ENCODE results near the gene CREBL2.
A peak's percentile ranks its signal among the peaks of the same experiment; 100 is the strongest.
"Not testable (repeated sequence)": the region's sequence is repeated elsewhere in the genome, so short reads cannot be mapped to it uniquely, and the experiment has no call there.

The CREBL2 gene

DNA sequence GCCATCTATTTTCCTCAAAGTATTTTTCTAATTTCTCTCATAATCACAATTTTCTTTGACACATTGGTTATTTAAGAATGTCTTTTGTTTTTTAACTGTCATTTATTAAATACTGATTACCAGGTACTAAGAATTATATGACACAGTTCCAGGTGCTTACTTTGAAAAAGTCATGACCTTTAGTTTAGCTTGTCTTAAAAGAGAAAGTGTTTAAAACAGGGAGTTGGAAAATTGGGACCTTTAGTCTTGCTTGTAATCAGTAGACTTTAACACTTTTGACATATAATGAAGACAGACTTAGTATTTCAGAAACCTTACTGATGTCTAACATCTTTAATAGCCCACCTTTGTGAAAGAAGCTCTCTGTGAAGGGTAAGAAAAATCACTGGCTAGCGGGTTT lies 19.2 kb downstream of the CREBL2 start:
- no peak for DNase-seq

DNA sequence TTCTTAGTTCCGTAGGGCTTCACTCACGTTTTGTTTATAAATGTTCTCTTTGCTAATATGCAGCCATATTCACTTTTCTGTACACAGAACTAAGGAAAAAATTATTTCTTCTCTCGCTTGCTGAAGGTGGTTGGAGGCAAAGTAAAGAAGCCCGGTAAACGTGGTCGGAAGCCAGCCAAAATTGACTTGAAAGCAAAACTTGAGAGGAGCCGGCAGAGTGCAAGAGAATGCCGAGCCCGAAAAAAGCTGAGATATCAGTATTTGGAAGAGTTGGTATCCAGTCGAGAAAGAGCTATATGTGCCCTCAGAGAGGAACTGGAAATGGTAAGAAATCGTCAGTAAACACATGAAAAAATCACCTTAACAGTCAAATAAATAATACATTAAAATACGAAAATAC lies 24.0 kb downstream of the CREBL2 start:
- no peak for DNase-seq

DNA sequence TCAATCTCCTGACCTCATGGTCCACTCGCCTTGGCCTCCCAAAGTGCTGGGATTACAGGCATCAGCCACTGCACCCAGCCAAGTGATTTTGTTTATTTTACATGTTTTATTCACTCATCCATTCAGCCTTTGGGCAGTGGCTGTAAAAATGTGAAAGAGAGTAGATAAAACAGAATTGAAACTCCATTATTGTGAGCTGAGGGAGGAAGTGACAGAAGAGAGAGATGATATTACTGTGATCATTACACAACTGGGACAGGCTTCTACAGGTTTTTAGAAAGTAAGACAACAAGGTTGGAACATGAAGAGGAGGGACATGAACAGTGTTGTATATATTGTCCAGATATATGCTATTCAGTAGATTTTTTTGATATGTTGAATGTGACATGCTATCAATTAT lies 25.0 kb downstream of the CREBL2 start:
- DNase-seq, result no peak

DNA sequence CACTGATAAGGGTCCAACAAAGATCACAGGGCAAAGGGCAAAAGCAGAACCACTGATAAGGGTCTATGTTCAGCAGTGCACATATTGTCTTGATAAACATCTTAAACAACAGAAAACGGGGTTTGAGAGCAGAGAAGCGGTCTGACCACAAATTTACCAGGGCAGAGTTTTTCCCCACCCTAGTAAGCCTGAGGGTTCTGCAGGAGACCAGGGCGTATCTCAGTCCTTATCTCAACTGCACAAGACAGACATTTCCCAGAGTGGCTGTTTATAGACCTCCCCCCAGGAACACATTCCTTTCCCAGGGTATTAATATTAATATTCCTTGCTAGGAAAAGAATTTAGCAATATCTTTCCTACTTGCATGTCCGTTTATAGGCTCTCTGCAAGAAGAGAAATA lies 28.3 kb downstream of the CREBL2 start:
- DNase-seq, result not testable (repeated sequence)

DNA sequence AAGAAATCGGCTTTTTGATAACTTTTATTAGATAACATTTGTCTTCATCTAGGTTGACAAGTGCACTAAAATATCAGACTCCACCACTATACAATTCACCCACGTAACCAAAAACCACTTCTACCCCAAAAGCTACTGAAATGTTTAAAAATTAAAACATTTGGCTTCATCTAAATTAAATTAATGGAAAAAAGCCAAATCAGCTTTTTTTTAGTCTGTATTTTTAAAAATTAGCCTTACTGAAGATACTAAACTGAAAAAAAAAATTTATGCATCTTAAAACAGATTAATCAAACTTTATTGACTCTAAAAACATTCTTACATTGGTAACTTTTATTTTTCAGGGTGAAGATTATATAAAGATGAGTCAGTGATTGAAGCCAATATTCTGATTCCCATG lies 30.0 kb downstream of the CREBL2 start:
- no peak for DNase-seq

DNA sequence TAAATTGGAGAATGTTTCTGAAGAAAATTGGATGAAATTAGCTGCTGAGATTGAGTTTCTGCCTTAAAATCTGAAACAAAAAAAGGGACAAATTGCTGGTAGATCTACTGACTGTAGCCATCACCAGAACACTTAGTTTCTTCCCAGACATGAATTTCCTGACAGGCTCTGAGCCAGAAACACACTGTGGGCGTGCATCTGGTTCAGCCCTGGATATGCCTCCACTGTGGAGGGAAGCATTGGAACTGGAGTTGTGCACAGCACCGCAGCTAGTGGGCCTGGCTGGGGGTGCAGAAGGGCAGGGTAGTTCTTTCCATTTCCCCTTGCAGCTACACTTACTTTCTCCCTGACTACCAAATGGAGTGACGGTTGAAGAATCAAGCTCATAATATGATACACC lies 31.2 kb downstream of the CREBL2 start:
- peak in 22 of 58 donors; percentile 4 to 65 (median 22) for DNase-seq

DNA sequence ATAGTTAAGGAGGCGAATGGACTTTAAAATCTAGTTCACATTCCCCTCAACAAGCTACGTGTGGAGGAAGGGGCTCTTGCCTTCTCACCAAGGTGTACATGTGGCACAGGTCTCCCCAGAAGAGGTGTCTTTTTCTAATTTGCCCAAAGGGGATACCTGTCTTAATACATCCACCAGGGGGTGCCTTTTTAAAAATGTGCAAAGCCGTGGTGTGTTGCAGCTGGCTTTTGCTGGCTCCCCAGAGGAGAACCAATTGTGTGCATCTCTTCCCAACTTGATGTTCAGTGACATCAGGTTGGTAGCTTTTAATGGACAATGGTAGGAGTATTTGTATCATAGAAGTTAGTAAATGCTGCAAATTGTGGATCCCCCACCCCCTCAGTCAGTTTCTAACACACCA lies 33.8 kb downstream of the CREBL2 start:
- DNase-seq, result no peak

DNA sequence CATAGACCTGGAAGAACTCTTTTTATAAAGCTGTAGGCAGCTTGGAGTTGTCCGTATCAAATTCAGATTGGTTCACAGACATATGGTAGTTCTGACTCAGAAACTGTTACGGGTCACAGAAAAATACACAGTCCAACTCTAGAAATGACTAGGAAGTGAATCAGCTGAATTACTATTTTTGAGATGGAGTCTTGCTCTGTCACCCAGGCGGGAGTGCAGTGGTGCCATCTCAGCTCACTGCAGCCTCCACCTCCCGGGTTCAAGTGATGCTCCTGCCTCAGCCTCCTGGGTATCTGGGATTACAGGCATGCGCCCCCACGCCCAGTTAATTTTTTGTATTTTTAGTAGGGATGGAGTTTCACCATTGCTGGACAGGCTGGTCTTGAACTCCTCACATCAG lies 34.3 kb downstream of the CREBL2 start:
- DNase-seq, result not testable (repeated sequence)

DNA sequence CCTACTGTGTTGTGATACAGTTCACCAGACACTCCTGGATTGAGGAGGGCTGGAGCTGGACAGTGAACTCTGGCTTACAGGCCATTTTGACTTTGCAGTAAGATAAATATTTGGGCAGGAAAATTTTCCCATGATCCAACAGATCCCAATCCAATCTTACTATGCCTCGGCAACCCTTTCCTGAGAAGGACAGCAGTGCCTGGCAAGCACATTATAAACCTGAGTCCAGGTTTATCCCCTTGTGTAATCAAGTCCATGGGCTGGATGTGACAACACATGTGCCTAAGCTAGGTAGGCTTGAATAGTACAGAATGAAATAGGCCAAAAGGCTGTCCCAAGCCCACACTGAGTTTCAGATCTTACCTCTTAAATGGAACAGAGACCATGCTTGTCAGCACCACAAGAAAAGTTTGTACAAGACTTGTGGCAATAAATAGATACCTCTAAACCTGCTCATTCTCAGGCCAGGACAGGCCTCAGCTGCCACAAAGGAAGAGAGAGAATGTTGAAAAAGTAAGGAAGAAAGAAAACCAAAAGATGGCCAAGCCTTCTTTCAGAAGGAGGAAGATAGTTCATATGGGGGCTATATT lies 34.9 kb downstream of the CREBL2 start:
- DNase-seq, result no peak

DNA sequence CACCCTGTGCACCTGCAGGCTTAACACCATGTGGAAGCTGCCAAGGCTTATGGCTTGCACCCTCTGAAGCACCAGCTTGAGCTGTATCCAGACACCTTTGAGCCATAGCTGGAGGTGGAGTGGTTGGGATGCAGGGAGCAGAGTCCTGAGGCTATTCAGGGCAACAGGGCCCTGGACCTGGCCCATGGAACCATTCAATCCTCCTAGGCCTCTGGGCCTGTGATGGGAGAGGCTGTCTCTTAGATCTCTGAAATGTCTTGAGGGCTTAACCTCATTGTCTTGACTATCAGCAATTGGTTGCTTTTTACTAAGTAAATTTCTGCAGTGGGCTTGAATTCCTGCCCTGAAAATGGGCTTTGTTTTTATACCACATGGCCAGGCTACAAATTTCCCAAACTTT lies 36.6 kb downstream of the CREBL2 start:
- DNase-seq, result no peak

DNA sequence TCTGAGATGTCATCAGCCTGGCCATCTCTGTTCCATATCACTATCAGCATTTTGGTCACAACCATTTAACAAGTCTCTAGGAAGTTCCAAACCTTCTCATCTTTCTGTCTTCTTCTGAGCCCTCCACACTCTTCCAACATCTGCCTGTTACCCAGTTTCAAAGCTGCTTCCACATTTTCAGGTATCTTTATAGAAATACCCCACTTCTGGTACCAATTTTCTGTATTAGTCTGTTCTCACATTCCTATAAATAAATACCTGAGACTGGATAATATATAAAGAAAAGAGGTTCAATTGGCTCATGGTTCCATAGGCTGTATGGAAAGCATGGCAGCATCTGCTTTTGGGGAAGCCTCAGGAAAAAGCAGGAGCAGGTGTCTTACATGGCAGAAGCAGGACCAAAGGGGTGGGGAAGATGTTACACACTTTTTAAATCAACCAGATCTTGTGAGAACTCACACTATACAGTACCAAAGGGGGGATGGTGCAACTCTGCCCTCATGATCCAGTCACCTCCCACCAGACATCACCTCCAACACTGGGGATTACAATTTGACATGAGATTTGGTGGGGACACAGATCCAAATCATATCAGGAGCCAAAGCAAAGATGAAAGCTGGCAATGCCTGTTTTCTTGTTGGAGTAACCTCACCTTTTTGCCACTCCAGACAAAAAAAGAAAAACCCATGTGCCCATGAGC lies 37.4 kb downstream of the CREBL2 start:
- DNase-seq, result no peak

DNA sequence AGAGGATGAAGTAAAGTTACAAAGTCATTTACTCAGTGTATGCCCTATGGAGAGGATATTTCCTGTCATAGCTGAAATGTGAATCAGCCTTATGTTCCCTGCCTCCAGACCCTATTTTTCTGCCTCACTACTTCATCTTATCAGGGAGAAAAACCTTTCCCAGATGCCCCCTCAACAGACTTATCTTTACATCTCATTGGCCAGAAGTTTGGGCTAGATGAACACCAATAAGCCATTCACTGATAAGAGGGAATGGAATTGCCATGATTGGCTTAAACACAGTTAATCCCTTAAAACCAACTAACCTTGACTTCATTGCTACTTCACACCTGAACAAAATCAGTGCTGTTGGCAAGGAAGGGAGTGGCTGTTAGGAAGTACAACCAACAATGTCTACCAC lies 40.1 kb downstream of the CREBL2 start:
- no peak for DNase-seq

DNA sequence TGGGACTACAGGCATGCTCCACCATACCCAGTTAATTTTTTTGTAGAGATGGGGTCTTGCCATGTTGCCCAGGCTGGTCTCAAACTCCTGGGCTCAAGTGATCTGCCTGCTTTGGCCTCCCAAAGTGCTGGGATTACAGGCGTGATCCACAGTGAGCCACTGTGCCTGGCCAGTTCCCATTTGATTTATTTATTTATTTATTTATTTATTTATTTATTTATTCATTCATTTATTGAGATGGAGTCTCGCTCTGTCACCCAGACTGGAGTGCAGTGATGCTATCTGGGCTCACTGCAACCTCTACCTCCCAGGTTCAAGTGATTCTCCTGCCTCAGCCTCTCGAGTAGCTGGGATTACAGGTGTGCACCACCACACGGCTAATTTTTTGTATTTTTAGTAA lies 41.0 kb downstream of the CREBL2 start:
- DNase-seq, result not testable (repeated sequence)

DNA sequence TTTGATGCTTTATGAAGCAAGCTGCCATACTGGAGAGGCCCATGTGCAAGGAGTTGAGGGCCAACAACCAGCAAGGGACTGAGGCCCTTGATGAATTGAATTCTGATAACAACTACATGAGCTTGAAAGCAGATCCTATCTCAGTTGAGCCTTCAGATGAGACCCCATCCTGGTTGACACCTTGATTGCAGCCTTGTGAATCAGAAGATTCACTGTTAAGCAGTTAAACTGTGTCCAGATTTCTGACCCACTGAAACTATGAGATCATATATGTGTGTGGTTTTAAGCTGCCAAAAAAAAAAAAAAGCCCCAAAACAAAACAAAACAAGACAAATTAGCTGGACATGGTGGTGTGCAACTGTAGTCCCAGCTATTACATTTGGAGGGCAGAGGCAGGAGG lies 42.2 kb downstream of the CREBL2 start:
- DNase-seq, result no peak

DNA sequence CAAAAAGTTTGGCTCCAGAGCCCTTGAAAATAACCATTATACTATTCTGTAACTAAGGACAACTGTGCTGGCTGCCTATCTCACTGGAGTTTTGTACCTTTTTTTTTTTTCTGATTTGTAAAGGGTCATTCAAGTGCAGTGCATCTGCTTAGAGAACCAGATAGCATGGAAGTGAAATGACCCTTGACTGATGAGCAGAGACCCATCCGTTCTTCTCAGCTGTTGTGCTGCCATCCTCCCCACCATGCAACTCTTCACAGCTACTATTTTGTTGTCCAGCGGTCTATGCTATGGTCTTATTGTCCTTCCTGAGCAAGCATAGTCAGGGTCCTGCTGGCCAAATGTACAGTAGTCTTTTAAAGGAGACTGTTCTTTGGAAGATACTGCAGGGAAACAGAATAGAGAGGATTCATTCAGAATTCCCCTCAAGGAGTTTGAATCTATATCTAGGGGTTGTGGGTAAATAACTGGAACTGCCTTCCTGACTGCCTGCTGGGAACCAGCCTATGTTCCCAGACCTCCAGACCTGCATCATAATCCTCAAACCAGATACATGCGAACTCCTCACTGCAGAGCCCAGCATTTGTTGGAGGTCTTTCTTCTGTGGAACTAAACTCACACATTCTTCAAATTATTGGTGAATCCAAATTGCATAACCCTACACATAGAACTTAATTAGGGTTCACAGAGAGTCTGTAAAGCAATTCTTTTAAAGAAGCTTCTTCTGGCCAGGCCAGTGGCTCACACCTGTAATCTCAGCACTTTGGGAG lies 43.2 kb downstream of the CREBL2 start:
- no peak for DNase-seq

DNA sequence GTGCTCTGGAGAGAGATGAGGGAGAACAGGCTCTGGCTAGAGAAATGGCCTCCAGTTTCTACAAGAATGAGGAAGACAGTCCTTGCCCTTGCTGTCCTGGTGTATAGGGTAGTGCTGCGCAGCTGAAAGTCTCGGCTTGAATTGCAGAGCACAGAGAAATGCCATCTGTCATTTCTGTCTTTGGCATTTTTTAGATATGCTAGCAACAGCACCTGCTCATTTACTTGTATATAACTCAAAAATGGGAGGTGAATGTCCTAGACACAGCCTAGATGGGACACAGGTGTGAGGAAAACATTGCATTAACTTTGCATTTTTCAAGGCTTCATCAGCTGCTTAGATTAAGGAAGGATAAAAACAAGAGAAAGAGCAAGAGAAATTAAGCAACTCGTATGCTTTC lies 48.5 kb downstream of the CREBL2 start:
- no peak for DNase-seq

DNA sequence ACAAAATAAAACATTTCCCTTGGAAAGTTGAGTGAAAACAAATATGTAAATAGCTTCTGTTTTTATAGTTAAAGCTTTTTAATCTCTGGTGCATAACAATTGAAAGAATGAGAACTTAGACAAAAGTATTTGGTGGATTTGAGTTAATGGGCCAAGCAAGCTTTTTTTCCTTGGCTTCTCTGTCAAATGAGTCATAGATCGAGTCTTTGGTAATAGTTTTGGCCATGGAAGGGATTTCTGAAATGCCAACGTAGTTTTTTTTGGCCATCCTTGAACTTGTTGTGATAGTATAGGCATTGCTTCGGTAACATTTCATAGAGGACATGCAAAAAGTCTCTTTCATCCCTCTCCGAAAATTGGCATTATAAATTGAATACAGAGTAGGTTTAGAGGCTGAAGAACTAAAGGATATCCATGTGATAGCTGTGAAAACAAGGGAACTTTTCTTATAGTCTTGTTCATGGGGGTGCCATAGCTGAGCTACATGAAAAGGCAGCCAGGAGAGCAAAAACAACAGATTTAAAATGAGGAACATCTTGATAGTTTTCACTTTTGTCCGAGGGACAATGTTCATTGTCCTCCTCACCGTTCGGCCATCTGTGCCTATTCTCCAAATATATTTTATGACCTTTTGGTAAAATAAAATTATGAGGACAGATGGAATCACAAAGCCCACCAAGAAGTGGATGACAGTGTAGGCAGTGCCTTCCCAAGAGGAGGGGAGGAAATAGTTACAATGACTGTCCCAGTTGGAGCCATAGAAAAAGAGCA lies 49.6 kb downstream of the CREBL2 start:
- DNase-seq, result no peak

DNA sequence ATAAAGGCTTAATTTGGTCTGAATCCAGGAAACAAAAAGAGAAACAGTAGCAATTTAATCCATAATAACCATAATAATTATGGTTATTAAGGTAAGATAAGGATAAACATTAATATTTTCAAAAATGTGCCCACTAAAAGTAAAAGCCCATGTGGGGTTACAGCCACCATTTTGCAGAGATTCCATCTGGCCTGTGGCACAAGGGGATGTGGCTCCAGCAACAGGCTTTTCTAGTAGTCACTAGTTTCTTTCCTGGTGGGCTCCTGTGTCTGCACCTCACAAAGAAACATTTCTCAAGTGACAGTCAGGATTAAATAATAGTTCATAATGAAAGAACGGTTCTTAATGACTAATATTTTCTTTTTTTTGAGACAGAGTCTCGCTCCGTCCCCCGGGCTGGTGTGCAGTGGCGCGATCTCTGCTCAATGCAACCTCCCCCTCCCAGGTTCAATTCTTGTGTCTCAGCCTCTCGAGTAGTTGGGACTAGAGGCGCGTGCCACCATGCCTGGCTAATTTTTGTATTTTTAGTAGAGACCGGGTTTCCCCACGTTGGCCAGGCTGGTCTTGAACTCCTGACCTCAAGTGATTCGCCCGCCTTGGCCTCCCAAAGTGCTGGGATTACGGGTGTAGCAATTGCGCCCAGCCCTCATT lies 52.1 kb downstream of the CREBL2 start:
- DNase-seq, result no peak

DNA sequence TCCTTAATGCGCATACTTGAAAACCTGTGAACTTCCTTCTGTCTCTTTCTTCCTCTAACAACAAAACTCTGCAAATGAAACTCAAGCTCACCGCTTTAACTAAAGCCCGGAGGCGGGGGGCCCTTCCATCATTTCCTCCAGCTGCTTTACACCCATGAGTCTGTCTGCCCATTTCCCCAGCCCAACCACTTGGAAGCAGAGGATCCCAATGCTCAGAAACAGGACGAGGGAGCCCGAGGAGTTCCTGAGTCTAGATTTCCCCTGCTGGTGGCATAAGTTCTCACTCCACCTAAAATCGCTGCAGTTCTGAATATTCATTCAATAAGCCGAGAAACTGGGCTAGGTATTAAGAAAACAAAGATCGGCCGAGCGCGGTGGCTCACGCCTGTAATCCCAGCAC lies 53.5 kb downstream of the CREBL2 start:
- DNase-seq, result no peak

DNA sequence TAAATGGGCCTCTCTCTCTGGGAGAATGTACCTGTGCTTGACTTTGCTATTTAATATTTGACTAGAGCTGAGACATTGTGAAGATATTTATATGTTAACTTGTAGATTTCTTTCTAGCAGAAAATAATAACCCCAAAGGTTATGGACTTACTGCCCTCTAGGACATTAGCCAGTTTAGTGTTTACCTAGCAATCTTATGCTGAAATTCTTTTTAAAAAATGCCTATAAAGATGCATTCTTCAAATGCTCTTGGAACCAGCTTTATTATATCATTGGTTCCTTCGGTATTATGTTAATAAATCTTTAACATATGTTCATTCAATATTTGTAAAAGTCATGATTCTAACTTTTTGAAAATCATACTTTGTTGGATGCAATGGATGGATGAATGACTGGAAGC lies 56.3 kb downstream of the CREBL2 start:
- DNase-seq, result no peak

DNA sequence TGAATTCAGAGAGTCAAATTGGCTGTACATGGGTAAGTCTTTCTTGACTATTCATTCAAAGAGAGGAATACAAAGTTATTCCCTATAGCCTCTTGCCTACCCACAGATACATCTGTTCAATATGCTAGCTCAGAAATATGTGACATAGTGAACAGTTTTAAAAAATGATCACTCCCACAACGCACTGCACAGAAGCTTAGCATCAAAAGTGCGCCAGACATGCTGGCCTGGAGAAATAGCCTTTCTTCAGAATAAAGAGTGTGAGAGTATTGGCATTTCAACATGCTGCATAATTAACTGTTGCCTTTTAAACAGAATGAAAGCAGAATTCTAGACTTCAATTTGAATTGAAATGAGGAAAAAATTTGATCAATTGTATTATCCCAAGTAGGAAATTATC lies 57.3 kb downstream of the CREBL2 start:
- DNase-seq, result peak in 1 of 58 donors; percentile 21

Data from anterior cingulate cortex (tissue), 58 donors.